Measurements from ENCODE around the gene MRGPRG. TPM values are rescaled to one million over a fixed set of nuclear protein-coding genes. Genes with fewer than 3 reads are reported as not detected.
"Not testable (repeated sequence)": the region's sequence is repeated elsewhere in the genome, so short reads cannot be mapped to it uniquely, and the experiment has no call there.

The MRGPRG gene
- total RNA-seq, 1 donor from 2014 or later, result not detected

- DNase-seq (ENCODE audit: low spot score), result no peak
Measured at GRCh38 chr11:3177931-3178330, 40.7 kb downstream of the MRGPRG start.

- no peak for DNase-seq (ENCODE audit: low spot score)
Measured at GRCh38 chr11:3176487-3176886, 42.1 kb downstream of the MRGPRG start.

- DNase-seq (ENCODE audit: low spot score), result no peak
Measured at GRCh38 chr11:3175194-3175593, 43.4 kb downstream of the MRGPRG start.

GRCh38 chr11:3174387-3174786 lies 44.2 kb downstream of the MRGPRG start:
- DNase-seq (ENCODE audit: low spot score), result no peak

GRCh38 chr11:3173795-3174194 lies 44.8 kb downstream of the MRGPRG start:
- no peak for DNase-seq (ENCODE audit: low spot score)

- DNase-seq (ENCODE audit: low spot score), result no peak
Measured at GRCh38 chr11:3171931-3172560, 46.6 kb downstream of the MRGPRG start.

GRCh38 chr11:3170756-3171650 lies 47.6 kb downstream of the MRGPRG start:
- no peak for DNase-seq (ENCODE audit: low spot score)

GRCh38 chr11:3170044-3170755 lies 48.4 kb downstream of the MRGPRG start:
- DNase-seq (ENCODE audit: low spot score), result no peak

- DNase-seq (ENCODE audit: low spot score), result no peak
Measured at GRCh38 chr11:3169255-3170043, 49.2 kb downstream of the MRGPRG start.

GRCh38 chr11:3168742-3169254 lies 49.8 kb downstream of the MRGPRG start:
- not testable (repeated sequence) for DNase-seq (ENCODE audit: low spot score)

Other genes with a start within 250 kb of the MRGPRG start
- 96.1 TPM for gene NAP1L4, start 226.5 kb downstream of the MRGPRG start, total RNA-seq
- gene CARS1, start 161.4 kb downstream of the MRGPRG start, total RNA-seq, result 69.4 TPM
- gene OSBPL5, start 53.5 kb downstream of the MRGPRG start, total RNA-seq, result 41.4 TPM
- gene MRGPRE, start 13.6 kb upstream of the MRGPRG start, total RNA-seq, result not detected
- gene ZNF195, start 160.3 kb upstream of the MRGPRG start, total RNA-seq, result 20.0 TPM

All from mesenteric fat pad (tissue), 1 donor.